ENCODE data around the gene ST7.

- TF ChIP-seq PHF8 (conservative IDR thresholded peaks at IDR 0.05; ENCODE audit: low read depth, low read length), result no peak
- TF ChIP-seq POLR2A (IDR thresholded peaks at IDR 0.05; ENCODE audit: control extremely low read depth in 1 of 2, low read depth in 2 of 2, low read length in 2 of 2), result no peak
- TF ChIP-seq TBP (IDR thresholded peaks at IDR 0.05; ENCODE audit: low read depth, low read length), result no peak
- TF ChIP-seq TAF1 (IDR thresholded peaks at IDR 0.05; ENCODE audit: low read depth, low read length), result no peak
- no peak for TF ChIP-seq CTCF (IDR thresholded peaks at IDR 0.05; ENCODE audit: control extremely low read depth in 1 of 3, insufficient read depth in 1 of 3, low read depth in 1 of 3, low read length in 3 of 3)
- no peak for TF ChIP-seq KDM1A (IDR thresholded peaks at IDR 0.05; ENCODE audit: borderline replicate concordance, low read length)
Observed at GRCh38 chr7:116967983-116968382, 14.7 kb downstream of the ST7 start.

Data from H1 (cell line).